ENCODE data around the gene PPM1L.

DNA sequence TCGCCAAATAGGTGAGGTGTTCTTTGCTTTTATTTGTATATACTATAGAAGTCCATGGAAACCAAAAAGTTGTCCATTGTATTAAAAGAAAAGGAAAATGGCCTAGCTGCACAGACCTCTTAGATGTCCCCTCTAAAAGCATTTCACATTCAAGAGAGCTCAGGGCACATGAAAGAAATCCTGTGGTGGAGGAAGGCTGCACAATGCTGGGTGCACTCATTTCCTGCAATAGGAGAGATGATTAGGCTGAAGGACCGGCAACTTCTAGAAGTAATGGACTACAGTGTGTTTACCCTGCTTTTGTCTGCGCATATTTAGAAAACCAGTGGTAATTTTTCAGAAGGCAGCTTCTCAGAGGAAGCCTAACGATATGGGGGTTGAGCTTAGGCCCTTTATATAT is 25.4 kb downstream of the PPM1L start:
- TF ChIP-seq, protein P1, sequence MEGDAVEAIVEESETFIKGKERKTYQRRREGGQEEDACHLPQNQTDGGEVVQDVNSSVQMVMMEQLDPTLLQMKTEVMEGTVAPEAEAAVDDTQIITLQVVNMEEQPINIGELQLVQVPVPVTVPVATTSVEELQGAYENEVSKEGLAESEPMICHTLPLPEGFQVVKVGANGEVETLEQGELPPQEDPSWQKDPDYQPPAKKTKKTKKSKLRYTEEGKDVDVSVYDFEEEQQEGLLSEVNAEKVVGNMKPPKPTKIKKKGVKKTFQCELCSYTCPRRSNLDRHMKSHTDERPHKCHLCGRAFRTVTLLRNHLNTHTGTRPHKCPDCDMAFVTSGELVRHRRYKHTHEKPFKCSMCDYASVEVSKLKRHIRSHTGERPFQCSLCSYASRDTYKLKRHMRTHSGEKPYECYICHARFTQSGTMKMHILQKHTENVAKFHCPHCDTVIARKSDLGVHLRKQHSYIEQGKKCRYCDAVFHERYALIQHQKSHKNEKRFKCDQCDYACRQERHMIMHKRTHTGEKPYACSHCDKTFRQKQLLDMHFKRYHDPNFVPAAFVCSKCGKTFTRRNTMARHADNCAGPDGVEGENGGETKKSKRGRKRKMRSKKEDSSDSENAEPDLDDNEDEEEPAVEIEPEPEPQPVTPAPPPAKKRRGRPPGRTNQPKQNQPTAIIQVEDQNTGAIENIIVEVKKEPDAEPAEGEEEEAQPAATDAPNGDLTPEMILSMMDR (IDR thresholded peaks at IDR 0.05) = no peak
- TF ChIP-seq POLR2A (IDR thresholded peaks at IDR 0.05) = no peak
